ENCODE data around the gene CEP131.

The CEP131 gene

DNA sequence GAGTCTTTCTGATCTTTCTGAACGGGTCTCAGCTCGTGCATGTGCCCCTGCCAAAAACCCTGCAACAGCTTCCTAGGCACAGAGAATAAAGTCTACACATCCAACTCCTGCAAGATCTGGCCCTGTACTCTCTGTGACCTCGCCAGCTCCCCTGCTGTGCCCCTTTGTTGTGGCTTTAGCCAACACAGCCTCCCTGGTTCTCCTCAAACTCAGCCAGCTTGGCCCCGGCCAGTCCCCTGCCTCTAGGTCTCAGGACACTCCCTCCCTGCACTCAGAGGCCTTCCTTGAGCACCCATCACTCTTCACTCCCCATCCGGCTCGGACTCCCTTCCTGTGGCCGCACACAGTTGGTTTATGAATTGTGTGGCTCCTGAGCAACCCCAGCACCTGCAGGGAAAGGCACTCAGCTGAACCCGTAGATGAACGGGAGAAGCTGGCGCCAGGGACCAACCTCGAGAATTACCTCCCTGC lies 1.4 kb downstream of the CEP131 start:
- no peak for DNase-seq

- no peak for DNase-seq
These were observed 3.1 kb downstream of the CEP131 start for GRCh38 chr17:81219476-81220180.

GRCh38 chr17:81218991-81219390 lies 3.8 kb downstream of the CEP131 start:
- DNase-seq = no peak

DNA sequence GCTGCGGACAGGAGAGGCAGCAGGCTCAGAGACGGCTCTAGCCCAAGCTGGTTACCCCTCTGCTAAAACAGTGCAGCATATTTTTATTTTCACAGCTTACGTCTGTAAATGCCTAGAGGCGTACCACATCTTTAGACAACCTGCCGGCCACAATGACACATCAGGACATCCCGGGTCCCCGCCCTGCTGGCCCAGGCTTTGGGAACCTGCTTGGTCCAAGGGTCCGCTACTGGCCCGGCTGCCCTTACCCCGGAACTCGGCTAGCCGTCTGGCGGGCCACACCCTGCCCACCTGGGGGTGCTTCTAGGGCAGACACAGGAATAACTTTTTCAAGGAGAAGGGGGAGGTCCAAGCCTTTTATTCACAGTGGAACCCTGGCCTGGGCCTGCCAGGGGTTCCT lies 4.3 kb downstream of the CEP131 start:
- no peak for DNase-seq

- no peak for DNase-seq
These were observed 5.3 kb downstream of the CEP131 start for GRCh38 chr17:81217491-81217890.

DNA sequence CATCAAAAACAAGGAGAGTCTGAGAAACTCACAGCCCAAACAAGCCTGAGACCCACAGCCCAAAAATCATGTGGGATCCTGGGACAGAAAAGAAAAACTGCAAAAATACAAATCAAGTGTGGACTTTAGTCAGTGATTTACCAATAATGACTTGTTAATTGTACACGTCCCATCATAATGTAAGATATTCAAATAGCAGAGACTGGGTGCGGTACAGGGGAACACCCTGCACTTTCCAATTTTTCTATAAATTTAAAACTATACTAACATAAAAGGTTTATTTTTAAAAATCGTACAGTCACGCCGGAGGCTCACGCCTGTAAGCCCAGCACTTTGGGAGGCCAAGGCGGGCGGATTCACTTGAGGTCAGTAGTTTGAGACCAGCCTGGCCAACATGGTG lies 8.8 kb downstream of the CEP131 start:
- no peak for DNase-seq

GRCh38 chr17:81212365-81212764 lies 10.4 kb downstream of the CEP131 start:
- DNase-seq = no peak

DNA sequence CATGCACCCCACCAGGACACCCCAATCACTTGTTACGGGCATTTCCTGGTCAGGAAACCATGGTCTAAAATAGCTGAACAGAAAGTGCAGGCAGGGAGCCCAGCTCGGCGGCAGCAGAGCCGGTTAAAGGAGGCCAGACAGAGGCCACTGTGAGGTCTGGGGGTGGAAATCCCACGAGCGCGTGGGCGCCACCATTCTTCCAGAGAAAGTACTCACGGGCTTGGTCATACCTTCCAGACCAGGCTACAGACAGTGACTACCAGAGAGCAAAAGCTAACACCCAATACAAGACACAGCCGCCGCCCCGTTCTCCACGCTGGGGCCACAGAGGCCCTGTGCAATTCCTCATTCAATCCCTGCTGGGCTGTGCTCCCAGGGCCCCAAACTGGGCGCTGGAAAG lies 11.9 kb downstream of the CEP131 start:
- DNase-seq = no peak

DNA sequence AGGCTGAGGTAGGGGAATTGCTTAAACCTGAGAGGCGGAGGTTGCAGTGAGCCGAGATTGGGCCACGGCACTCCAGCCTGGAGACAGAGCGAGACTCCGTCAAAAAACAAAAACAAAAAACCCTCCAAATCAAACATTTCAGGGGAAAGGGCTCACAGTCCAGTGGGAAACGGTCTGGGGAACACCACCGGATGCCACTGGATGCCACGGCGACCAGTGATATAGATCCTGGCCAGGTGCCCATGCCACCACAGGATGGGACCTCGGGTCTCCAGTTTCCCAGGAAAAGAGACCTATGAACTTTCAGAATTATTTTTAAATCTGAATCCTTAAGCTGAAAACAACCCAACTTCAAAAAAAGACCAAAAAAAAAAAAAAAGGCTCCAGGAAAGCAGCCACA lies 12.3 kb downstream of the CEP131 start:
- DNase-seq = no peak

- no peak for DNase-seq
These were observed 13.6 kb downstream of the CEP131 start for GRCh38 chr17:81209141-81209540.

GRCh38 chr17:81208651-81209050 lies 14.1 kb downstream of the CEP131 start:
- DNase-seq = no peak

DNA sequence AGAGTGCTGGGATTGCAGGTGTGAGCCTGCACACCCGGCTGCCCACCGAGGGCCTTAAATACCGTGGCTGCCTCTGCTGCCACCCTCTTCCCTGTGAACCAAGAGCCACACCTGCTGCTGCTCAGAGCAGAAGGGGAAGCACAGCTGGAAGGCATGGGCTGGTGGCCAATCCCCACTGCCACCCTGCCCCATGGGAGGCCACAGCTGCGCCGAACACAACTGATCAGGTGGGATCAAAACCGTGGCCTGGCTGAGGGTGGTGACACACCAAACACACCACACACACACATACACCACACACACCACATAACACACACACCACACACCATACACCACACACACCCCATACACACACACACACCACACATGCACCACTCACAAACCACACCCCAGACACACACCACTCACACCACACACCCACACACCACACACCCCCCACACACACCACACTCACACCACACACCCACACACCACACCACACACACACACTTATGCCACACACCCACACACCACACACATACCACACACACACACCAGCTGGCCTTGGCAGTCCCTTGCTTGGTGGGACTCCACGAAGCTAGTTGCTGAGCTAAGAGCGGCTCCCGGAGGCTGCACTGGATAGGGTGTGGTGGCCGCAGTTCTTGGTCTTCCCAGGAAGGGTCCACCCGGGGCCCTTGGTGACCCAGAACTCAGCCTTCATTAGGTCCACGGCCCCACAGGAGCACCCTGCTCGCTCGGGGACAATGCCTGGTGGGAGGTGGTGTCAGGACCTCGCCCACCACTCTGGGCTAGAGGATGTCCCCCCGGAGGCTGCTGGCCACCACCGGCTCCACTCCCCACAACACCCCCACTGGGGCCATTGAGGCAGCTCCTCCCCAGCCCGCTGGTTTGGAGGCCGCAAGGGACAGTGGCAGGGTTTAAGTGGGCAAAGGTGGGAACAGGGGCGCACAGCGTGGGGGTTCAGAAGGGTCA lies 14.9 kb downstream of the CEP131 start:
- DNase-seq = no peak

- DNase-seq = no peak
These were observed 16.1 kb downstream of the CEP131 start for GRCh38 chr17:81206657-81207056.

GRCh38 chr17:81206166-81206565 lies 16.6 kb downstream of the CEP131 start:
- DNase-seq = no peak

DNA sequence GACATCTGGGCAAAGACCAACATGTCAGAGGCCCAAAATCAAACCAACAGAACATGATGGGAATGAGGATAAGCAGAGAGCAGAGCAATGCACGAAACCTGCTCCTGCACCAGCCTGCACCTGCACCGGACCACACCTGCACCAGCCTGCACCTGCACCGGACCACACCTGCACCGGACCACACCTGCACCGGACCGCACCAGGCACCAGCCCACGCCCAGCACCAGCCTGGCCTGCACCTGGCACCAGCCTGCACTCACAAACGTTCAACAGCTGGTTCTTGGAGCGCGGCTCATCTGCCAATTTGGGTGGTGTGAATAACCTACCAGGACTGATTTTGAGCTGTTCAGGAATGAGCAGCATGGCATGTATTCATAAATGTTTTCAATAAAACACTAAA lies 18.2 kb downstream of the CEP131 start:
- no peak for DNase-seq

DNA sequence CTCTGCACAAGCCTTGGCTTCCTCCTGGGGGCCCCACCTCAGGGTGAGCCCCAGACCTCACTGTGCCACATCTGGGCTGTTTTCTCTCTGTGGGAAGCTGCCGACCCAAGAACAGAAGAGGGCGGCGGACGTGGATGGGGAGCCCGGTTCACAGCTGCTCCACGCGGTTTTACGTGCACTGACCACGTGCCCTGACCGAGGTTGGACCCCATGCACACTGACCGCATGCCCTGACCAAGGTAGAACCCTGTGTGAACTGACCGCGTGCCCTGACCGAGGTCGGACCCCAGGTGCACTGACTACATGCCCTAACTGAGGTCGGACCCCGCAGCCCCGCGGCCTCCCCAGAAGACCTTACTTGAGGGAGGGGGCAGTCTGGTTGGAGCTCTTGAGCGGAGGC lies 19.6 kb downstream of the CEP131 start:
- DNase-seq = no peak

- DNase-seq = no peak
These were observed 20.4 kb downstream of the CEP131 start for GRCh38 chr17:81202318-81202717.

GRCh38 chr17:81200695-81201580 lies 21.8 kb downstream of the CEP131 start:
- no peak for DNase-seq

GRCh38 chr17:81200201-81200600 lies 22.6 kb downstream of the CEP131 start:
- no peak for DNase-seq

DNA sequence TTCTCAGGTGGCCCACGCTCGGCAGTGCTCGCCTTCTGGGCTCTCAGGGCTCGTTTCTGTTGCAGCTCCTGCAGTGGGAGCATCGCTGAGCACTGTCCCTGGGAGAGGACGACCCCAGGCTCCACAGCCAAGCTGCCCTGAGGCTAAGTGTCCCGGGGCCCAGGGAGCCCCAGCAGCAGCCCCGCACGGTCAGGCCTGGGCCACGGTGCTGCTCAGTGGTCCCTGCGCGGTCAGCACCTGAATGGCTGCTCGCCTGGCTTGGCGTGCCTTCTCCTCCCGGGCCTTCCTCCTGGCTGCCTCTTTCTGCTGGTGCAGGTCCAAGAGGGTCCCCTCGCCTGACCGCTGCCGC lies 23.3 kb downstream of the CEP131 start:
- DNase-seq = no peak

DNA sequence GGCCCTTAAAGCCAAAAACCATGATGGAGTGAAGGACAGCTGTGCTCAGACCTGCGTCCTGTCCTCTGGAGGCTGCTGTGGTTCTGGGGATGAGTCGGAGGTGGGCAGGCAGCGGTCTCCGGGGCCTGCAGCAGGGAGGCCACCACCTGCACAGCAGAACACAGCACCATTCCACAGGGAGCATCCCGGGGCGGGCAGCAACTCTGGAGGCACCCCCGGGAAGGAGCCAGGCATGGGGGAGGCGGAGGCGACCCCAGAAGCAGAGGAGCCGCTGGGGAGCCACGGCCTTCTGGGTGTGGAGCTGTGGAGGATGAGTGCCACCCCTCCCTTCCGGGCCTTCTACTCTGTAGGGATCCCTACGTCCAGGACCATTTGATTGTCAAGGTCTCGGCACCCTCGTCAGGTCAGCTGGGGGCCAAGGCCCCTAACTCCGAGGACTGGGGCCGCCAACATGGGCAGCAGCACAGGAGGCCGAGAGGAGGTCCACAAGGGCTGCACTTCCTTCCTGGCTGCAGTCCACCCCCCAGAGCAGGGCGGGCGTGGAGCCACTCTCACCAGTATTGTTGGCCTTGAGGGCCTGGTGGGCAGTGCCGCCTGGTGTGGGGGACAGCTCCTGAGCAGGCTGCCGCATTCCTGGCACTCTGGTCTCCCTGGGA lies 23.8 kb downstream of the CEP131 start:
- DNase-seq = no peak

- DNase-seq = no peak
These were observed 24.8 kb downstream of the CEP131 start for GRCh38 chr17:81197831-81198490.

Data from NCI-H1105 (cell line).